ENCODE data around the gene PRIM1. TPM values are rescaled to one million over a fixed set of nuclear protein-coding genes. Genes with fewer than 3 reads are reported as not detected.
A peak's percentile ranks its signal among the peaks of the same experiment; 100 is the strongest.

PRIM1 gene
- total and polyA plus RNA-seq, 2 of the 13 experiments (the other 11 are each of a cell fraction or from before 2014, with no cell fraction given): 30.0 to 47.3 TPM

DNA sequence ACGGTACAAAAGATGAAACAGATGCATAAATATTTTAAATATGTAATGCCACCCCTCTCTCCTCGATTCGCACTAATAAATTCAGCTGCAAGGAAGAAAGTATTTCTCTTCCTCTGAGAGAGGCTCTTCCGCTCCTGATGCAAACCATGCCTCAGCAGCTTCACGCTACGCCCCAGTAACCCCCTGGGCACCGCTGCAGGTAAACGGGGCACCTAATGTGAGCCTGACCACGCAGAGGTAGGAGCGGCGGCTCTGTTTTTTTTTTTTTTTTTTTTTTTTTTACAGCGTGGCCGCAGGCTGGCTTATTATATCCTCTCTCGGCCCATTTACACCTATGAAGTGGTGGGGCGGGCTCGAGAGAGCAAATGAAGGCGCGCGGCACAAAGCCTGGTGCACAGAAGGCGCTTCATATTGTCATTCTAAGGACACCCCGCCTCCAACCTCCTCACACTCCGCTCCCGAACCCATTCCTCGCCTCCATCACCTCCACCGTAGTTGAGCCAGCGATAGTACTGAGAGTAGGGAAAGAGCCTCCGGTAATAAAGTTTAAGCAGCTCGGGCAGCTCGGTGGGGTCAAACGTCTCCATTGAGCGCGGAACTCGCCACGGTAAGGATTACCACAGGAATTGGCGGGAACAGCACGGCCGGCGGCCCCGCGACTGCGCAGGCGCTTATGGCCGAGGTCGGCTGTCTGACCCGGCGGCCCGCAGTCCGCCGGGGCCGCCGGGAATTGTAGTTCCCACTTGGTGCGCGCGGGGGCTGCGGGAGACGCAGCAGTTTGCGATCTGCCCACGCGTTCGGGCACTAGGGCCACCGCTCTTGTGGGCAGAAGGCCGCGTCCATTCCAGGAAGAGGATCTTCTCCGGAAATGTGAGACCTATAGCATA is at the start of gene PRIM1 (continued):
- TF ChIP-seq, protein P1, sequence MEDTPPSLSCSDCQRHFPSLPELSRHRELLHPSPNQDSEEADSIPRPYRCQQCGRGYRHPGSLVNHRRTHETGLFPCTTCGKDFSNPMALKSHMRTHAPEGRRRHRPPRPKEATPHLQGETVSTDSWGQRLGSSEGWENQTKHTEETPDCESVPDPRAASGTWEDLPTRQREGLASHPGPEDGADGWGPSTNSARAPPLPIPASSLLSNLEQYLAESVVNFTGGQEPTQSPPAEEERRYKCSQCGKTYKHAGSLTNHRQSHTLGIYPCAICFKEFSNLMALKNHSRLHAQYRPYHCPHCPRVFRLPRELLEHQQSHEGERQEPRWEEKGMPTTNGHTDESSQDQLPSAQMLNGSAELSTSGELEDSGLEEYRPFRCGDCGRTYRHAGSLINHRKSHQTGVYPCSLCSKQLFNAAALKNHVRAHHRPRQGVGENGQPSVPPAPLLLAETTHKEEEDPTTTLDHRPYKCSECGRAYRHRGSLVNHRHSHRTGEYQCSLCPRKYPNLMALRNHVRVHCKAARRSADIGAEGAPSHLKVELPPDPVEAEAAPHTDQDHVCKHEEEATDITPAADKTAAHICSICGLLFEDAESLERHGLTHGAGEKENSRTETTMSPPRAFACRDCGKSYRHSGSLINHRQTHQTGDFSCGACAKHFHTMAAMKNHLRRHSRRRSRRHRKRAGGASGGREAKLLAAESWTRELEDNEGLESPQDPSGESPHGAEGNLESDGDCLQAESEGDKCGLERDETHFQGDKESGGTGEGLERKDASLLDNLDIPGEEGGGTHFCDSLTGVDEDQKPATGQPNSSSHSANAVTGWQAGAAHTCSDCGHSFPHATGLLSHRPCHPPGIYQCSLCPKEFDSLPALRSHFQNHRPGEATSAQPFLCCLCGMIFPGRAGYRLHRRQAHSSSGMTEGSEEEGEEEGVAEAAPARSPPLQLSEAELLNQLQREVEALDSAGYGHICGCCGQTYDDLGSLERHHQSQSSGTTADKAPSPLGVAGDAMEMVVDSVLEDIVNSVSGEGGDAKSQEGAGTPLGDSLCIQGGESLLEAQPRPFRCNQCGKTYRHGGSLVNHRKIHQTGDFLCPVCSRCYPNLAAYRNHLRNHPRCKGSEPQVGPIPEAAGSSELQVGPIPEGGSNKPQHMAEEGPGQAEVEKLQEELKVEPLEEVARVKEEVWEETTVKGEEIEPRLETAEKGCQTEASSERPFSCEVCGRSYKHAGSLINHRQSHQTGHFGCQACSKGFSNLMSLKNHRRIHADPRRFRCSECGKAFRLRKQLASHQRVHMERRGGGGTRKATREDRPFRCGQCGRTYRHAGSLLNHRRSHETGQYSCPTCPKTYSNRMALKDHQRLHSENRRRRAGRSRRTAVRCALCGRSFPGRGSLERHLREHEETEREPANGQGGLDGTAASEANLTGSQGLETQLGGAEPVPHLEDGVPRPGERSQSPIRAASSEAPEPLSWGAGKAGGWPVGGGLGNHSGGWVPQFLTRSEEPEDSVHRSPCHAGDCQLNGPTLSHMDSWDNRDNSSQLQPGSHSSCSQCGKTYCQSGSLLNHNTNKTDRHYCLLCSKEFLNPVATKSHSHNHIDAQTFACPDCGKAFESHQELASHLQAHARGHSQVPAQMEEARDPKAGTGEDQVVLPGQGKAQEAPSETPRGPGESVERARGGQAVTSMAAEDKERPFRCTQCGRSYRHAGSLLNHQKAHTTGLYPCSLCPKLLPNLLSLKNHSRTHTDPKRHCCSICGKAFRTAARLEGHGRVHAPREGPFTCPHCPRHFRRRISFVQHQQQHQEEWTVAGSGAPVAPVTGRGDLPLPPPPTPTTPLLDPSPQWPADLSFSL (CRISPR knock-in tag; IDR thresholded peaks at IDR 0.05): no peak
- TF ChIP-seq MYNN (CRISPR knock-in tag; IDR thresholded peaks at IDR 0.05; ENCODE audit: low read depth): no peak
- TF ChIP-seq, protein P2, sequence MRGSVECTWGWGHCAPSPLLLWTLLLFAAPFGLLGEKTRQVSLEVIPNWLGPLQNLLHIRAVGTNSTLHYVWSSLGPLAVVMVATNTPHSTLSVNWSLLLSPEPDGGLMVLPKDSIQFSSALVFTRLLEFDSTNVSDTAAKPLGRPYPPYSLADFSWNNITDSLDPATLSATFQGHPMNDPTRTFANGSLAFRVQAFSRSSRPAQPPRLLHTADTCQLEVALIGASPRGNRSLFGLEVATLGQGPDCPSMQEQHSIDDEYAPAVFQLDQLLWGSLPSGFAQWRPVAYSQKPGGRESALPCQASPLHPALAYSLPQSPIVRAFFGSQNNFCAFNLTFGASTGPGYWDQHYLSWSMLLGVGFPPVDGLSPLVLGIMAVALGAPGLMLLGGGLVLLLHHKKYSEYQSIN (CRISPR knock-in tag; IDR thresholded peaks at IDR 0.05; ENCODE audit: borderline replicate concordance): no peak
- TF ChIP-seq TBL1XR1 (IDR thresholded peaks at IDR 0.05; ENCODE audit: borderline replicate concordance, low read length, partially characterized antibody): no peak
- TF ChIP-seq ZMYM2 (CRISPR knock-in tag; IDR thresholded peaks at IDR 0.05): no peak
- TF ChIP-seq REPIN1 (CRISPR knock-in tag; IDR thresholded peaks at IDR 0.05; ENCODE audit: borderline replicate concordance, low read depth): no peak
- 0 out of 2 replicates have a peak, but pooled peaks have one; percentile 22 for TF ChIP-seq ZNF343 (CRISPR knock-in tag; IDR thresholded peaks at IDR 0.05)
- TF ChIP-seq, protein P3, sequence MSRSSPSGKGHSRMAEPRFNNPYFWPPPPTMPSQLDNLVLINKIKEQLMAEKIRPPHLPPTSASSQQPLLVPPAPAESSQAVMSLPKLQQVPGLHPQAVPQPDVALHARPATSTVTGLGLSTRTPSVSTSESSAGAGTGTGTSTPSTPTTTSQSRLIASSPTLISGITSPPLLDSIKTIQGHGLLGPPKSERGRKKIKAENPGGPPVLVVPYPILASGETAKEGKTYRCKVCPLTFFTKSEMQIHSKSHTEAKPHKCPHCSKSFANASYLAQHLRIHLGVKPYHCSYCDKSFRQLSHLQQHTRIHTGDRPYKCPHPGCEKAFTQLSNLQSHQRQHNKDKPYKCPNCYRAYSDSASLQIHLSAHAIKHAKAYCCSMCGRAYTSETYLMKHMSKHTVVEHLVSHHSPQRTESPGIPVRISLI (CRISPR knock-in tag; IDR thresholded peaks at IDR 0.05; ENCODE audit: borderline replicate concordance): peak; percentile 71; the same call in 1 of the 2 replicates
- no peak for TF ChIP-seq CEBPG (CRISPR knock-in tag; IDR thresholded peaks at IDR 0.05)
- TF ChIP-seq SUZ12 (IDR thresholded peaks at IDR 0.05; ENCODE audit: low read depth, low read length): peak; percentile 61
- no peak for TF ChIP-seq CCAR2 (optimal IDR thresholded peaks at IDR 0.05; ENCODE audit: low read depth, low read length)
- no peak for TF ChIP-seq PRPF4 (IDR thresholded peaks at IDR 0.05; ENCODE audit: low read depth, low read length, poor library complexity, severe bottlenecking)
- TF ChIP-seq ZNF839 (CRISPR knock-in tag; IDR thresholded peaks at IDR 0.05; ENCODE audit: borderline replicate concordance): 0 out of 2 replicates have a peak, but pooled peaks have one; percentile 46
- TF ChIP-seq HDAC1 (CRISPR knock-in tag; IDR thresholded peaks at IDR 0.05): no peak; the same call in none of the 2 replicates
- TF ChIP-seq, protein P4, sequence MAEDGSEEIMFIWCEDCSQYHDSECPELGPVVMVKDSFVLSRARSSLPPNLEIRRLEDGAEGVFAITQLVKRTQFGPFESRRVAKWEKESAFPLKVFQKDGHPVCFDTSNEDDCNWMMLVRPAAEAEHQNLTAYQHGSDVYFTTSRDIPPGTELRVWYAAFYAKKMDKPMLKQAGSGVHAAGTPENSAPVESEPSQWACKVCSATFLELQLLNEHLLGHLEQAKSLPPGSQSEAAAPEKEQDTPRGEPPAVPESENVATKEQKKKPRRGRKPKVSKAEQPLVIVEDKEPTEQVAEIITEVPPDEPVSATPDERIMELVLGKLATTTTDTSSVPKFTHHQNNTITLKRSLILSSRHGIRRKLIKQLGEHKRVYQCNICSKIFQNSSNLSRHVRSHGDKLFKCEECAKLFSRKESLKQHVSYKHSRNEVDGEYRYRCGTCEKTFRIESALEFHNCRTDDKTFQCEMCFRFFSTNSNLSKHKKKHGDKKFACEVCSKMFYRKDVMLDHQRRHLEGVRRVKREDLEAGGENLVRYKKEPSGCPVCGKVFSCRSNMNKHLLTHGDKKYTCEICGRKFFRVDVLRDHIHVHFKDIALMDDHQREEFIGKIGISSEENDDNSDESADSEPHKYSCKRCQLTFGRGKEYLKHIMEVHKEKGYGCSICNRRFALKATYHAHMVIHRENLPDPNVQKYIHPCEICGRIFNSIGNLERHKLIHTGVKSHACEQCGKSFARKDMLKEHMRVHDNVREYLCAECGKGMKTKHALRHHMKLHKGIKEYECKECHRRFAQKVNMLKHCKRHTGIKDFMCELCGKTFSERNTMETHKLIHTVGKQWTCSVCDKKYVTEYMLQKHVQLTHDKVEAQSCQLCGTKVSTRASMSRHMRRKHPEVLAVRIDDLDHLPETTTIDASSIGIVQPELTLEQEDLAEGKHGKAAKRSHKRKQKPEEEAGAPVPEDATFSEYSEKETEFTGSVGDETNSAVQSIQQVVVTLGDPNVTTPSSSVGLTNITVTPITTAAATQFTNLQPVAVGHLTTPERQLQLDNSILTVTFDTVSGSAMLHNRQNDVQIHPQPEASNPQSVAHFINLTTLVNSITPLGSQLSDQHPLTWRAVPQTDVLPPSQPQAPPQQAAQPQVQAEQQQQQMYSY (CRISPR knock-in tag; IDR thresholded peaks at IDR 0.05): no peak; the same call in 1 of the 2 replicates
- TF ChIP-seq RCOR2 (CRISPR knock-in tag; IDR thresholded peaks at IDR 0.05): no peak
